Caco-2 (cell line): ENCODE results near the gene VENTX. TPM values are rescaled to one million over a fixed set of nuclear protein-coding genes. Genes with fewer than 3 reads are reported as not detected.

Experiments
- BruUV-seq: library from RNA; stranded (reverse); fragments of 400-500 nt; replicated peaks from 2 replicates; lab custom pipeline; 2021; lab: Mats Ljungman, UMichigan
- CTCF ChIA-PET: fragments of 300-600 bp; sonication (Branson Sonifier 250); formaldehyde crosslinking; loops from one replicate; lab custom pipeline; 2022; ENCODE audit warnings: antibody characterized with exemption; lab: Charles Lee
- POLR2A ChIA-PET: fragments of 300-600 bp; sonication (Branson Sonifier 250); formaldehyde crosslinking; loops from one replicate; lab custom pipeline; 2022; ENCODE audit warnings: antibody characterized with exemption; lab: Charles Lee
- DNase-seq, 2 experiments: peaks; one replicate each; pipeline versions ENCODE4 v3.0.0 to v3.0.0-alpha.2; 2020 to 2022
- H3K27me3 ChIP-seq: replicated peaks from 2 replicates; pipeline ENCODE4 v1.6.0; 2011; ENCODE audit warnings: low read length; ENCODE audit not compliant: control insufficient read depth, insufficient read depth
- H3K36me3 ChIP-seq: 2 replicates; pipeline ENCODE4 v1.5.1; 2011; ENCODE audit warnings: low read length; ENCODE audit not compliant: control insufficient read depth, insufficient read depth
- H3K4me1 ChIP-seq: fragments of 250-450 bp; sonication (Bioruptor Pico); 2 replicates; pipeline ENCODE4 v1.5.1; 2020; ENCODE audit warnings: mild to moderate bottlenecking
- H3K4me3 ChIP-seq: 2 replicates; pipeline ENCODE4 v1.5.1; 2011; ENCODE audit warnings: low read depth, mild to moderate bottlenecking, control low read depth, low read length
- H3K9me3 ChIP-seq: fragments of 250-450 bp; sonication (Bioruptor Pico); 2 replicates; pipeline ENCODE4 v1.5.1; 2020; ENCODE audit warnings: mild to moderate bottlenecking, moderate library complexity
- H3K27ac Mint-ChIP-seq: one replicate; pipeline ENCODE4 v1.8.0; 2022; ENCODE audit warnings: mixed read lengths; ENCODE audit not compliant: unreplicated experiment
- H3K27me3 Mint-ChIP-seq: one replicate; pipeline ENCODE4 v1.8.0; 2022; ENCODE audit warnings: mixed read lengths; ENCODE audit not compliant: insufficient read depth, unreplicated experiment
- H3K36me3 Mint-ChIP-seq: one replicate; pipeline ENCODE4 v1.8.0; 2022; ENCODE audit warnings: mild to moderate bottlenecking, mixed read lengths; ENCODE audit not compliant: insufficient read depth, unreplicated experiment
- H3K4me1 Mint-ChIP-seq: one replicate; pipeline ENCODE4 v1.8.0; 2022; ENCODE audit warnings: low read depth, mixed read lengths; ENCODE audit not compliant: unreplicated experiment
- H3K4me3 Mint-ChIP-seq: one replicate; pipeline ENCODE4 v1.8.0; 2022; ENCODE audit warnings: mild to moderate bottlenecking, moderate library complexity, mixed read lengths; ENCODE audit not compliant: unreplicated experiment
- H3K9me3 Mint-ChIP-seq: one replicate; pipeline ENCODE4 v1.8.0; 2022; ENCODE audit warnings: mixed read lengths; ENCODE audit not compliant: unreplicated experiment
- intact Hi-C: fragments of 100-400 bp; cut with micrococcal nuclease; formaldehyde crosslinking; loops from one replicate; pipeline ENCODE4 v1.10.0; 2022; ENCODE audit not compliant: unreplicated experiment
- total RNA-seq: library from RNA; stranded (reverse); gene quantifications from 2 replicates; pipeline ENCODE4 v1.2.3, GENCODE V29; 2022
- TF ChIP-seq, protein P1 (sequence below), 2 experiments: fragments of 200-600 bp in 1 of 2; IDR thresholded peaks; 1 replicate in 1 of 2; 2 replicates in 1 of 2; pipeline versions ENCODE4 v1.5.1 to v1.8.0; 2011 to 2022; ENCODE audit warnings: antibody characterized with exemption in 1 of 2, control low read depth in 1 of 2, inconsistent platforms in 1 of 2, low read depth in 1 of 2, low read length in 1 of 2, mild to moderate bottlenecking in 1 of 2, moderate library complexity in 1 of 2; ENCODE audit not compliant: insufficient read depth in 1 of 2, severe bottlenecking in 1 of 2, unreplicated experiment in 1 of 2

The VENTX gene
- total RNA-seq, 1 experiment from 2014 or later = not detected

DNA sequence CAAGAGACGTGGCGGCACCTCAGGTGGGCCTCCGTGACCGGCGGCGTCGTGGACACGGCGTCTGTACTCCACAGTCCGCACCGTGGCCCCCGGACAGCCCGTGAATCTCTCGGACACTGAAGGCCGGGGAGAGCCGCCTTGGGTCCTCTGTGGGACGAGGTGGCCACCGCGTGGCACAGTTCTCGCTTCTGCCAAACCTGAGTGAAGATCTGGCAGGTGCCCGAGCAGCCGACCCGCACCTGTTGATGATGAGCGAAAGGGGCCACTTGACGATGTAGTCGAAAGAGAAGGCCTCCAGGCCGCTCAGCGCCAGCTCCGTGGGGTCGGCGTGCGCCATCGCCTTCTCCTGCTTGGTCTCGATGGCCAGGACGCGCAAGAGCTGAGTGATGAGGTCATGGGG is 47.6 kb downstream of the VENTX start:
- Histone ChIP-seq H3K4me3 (no peak overlapping the region), H3K27me3 (no peaks in the 10 kb centered on the region), H3K4me1 (no peaks in the 10 kb centered on the region), H3K9me3 (no peaks in the 10 kb centered on the region), H3K36me3 (peaks cover 9% of the 10 kb centered on the region)
- ChIA-PET CTCF (interaction anchor here (0.5 kb wide), 1 partner anchor 63 kb away, joined by 4 read pairs; no protein-coding TSS in a partner anchor), POLR2A (no interaction called here)
- Mint-ChIP-seq H3K4me3 (no peak overlapping the region), H3K36me3 (peaks cover 72% of the 10 kb centered on the region), H3K4me1 (no peaks in the 10 kb centered on the region), H3K27ac (no peak overlapping the region), H3K9me3 (no peaks in the 10 kb centered on the region), H3K27me3 (no peaks in the 10 kb centered on the region)
- no TSS peak for BruUV-seq
- intact Hi-C loops = no loop called here
- no peak for DNase-seq
- TF ChIP-seq, protein P1, sequence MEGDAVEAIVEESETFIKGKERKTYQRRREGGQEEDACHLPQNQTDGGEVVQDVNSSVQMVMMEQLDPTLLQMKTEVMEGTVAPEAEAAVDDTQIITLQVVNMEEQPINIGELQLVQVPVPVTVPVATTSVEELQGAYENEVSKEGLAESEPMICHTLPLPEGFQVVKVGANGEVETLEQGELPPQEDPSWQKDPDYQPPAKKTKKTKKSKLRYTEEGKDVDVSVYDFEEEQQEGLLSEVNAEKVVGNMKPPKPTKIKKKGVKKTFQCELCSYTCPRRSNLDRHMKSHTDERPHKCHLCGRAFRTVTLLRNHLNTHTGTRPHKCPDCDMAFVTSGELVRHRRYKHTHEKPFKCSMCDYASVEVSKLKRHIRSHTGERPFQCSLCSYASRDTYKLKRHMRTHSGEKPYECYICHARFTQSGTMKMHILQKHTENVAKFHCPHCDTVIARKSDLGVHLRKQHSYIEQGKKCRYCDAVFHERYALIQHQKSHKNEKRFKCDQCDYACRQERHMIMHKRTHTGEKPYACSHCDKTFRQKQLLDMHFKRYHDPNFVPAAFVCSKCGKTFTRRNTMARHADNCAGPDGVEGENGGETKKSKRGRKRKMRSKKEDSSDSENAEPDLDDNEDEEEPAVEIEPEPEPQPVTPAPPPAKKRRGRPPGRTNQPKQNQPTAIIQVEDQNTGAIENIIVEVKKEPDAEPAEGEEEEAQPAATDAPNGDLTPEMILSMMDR (IDR thresholded peaks at IDR 0.05; ENCODE audit: insufficient read depth in 1 of 2, low read depth in 1 of 2, low read length in 1 of 2, severe bottlenecking in 1 of 2, unreplicated experiment in 1 of 2) = no peak

DNA sequence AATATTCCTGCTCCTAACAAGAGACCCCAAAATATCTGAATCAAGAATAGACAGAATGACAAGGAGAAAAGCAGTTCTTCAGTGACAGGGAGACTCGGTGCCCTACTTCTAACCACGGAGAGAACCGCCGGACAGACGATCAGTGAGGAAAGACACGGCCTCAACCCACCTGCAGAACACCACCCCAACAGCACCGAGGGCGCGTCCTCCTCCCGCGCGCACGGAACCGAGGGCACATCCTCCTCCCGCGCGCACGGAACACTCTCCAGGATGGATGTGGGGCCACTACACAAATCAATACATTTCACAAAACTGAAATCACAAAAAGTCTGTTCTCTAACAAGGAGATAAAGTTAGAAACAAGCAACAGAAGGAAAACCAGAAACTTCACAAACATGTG is 48.7 kb downstream of the VENTX start:
- H3K9me3 ChIP-seq = no peaks in the 10 kb centered on the region
- ChIA-PET CTCF (interaction anchor here (1.1 kb wide), 1 partner anchor 8 kb away, joined by 5 read pairs; no protein-coding TSS in a partner anchor), POLR2A (no interaction called here)
- no peaks in the 10 kb centered on the region for H3K4me1 Mint-ChIP-seq
- H3K4me3 Mint-ChIP-seq = no peak overlapping the region
- peaks cover 73% of the 10 kb centered on the region for H3K36me3 Mint-ChIP-seq
- no peaks in the 10 kb centered on the region for H3K27me3 ChIP-seq
- TF ChIP-seq, protein P1 (IDR thresholded peaks at IDR 0.05; ENCODE audit: insufficient read depth in 1 of 2, low read depth in 1 of 2, low read length in 1 of 2, severe bottlenecking in 1 of 2, unreplicated experiment in 1 of 2) = no peak
- DNase-seq = no peak
- H3K4me1 ChIP-seq = no peaks in the 10 kb centered on the region
- no peaks in the 10 kb centered on the region for H3K9me3 Mint-ChIP-seq
- H3K27ac Mint-ChIP-seq = peak overlapping the region; percentile 20
- no peak overlapping the region for H3K4me3 ChIP-seq
- no TSS peak for BruUV-seq
- intact Hi-C loops = no loop called here
- H3K36me3 ChIP-seq = peaks cover 10% of the 10 kb centered on the region
- no peaks in the 10 kb centered on the region for H3K27me3 Mint-ChIP-seq

GRCh38 chr10:133287832-133288500 is 50.3 kb downstream of the VENTX start:
- ChIA-PET CTCF (no interaction called here), POLR2A (no interaction called here)
- Mint-ChIP-seq H3K4me3 (no peak overlapping the region), H3K36me3 (peaks cover 67% of the 10 kb centered on the region), H3K27ac (no peak overlapping the region), H3K27me3 (no peaks in the 10 kb centered on the region), H3K4me1 (no peaks in the 10 kb centered on the region), H3K9me3 (no peaks in the 10 kb centered on the region)
- Histone ChIP-seq H3K27me3 (no peaks in the 10 kb centered on the region), H3K4me1 (no peaks in the 10 kb centered on the region), H3K4me3 (no peak overlapping the region), H3K9me3 (no peaks in the 10 kb centered on the region), H3K36me3 (peaks cover 11% of the 10 kb centered on the region)
- BruUV-seq = no TSS peak
- intact Hi-C loops = no loop called here
- TF ChIP-seq, protein P1 (IDR thresholded peaks at IDR 0.05; ENCODE audit: insufficient read depth in 1 of 2, low read depth in 1 of 2, low read length in 1 of 2, severe bottlenecking in 1 of 2, unreplicated experiment in 1 of 2) = no peak
- DNase-seq = no peak
